Activated CD4-positive, alpha-beta T cell treated with anti-CD3 and anti-CD28 coated beads, Interleukin-2, Interleukin-6, amounts not matched to agents 100 ng/mL and 50 ng/mL, durations not matched to agents 16 hours and 8 hours (primary cell): ENCODE measurements around the gene TRIM44.
"Not testable (repeated sequence)": the region's sequence is repeated elsewhere in the genome, so short reads cannot be mapped to it uniquely, and the experiment has no call there.

ENCODE experiments used
- DNase-seq: peaks from one replicate; pipeline ENCODE4 v3.0.0-alpha.2; 2020

TRIM44 gene

GRCh38 chr11:35721651-35722282 lies 59.2 kb downstream of the TRIM44 start:
- DNase-seq = no peak

GRCh38 chr11:35722641-35723040 lies 60.1 kb downstream of the TRIM44 start:
- no peak for DNase-seq

- no peak for DNase-seq
Measured at GRCh38 chr11:35723493-35723892, 60.9 kb downstream of the TRIM44 start.

GRCh38 chr11:35723913-35724312 lies 61.3 kb downstream of the TRIM44 start:
- no peak for DNase-seq

- DNase-seq = no peak
Measured at GRCh38 chr11:35725885-35726284, 63.3 kb downstream of the TRIM44 start.

GRCh38 chr11:35727140-35727539 lies 64.6 kb downstream of the TRIM44 start:
- DNase-seq = no peak

GRCh38 chr11:35730254-35730653 lies 67.7 kb downstream of the TRIM44 start:
- DNase-seq = no peak

- no peak for DNase-seq
Measured at GRCh38 chr11:35734669-35735410, 72.3 kb downstream of the TRIM44 start.

GRCh38 chr11:35735411-35735810 lies 72.8 kb downstream of the TRIM44 start:
- no peak for DNase-seq

- no peak for DNase-seq
Measured at GRCh38 chr11:35735903-35736302, 73.3 kb downstream of the TRIM44 start.

GRCh38 chr11:35736952-35737351 lies 74.4 kb downstream of the TRIM44 start:
- no peak for DNase-seq

- peak; percentile 4 for DNase-seq
Measured at GRCh38 chr11:35740061-35740799, 77.7 kb downstream of the TRIM44 start.

- no peak for DNase-seq
Measured at GRCh38 chr11:35742707-35743454, 80.3 kb downstream of the TRIM44 start.

- DNase-seq = no peak
Measured at GRCh38 chr11:35746356-35747153, 84.0 kb downstream of the TRIM44 start.

- DNase-seq = no peak
Measured at GRCh38 chr11:35747668-35748067, 85.1 kb downstream of the TRIM44 start.

- no peak for DNase-seq
Measured at GRCh38 chr11:35748644-35749043, 86.1 kb downstream of the TRIM44 start.

GRCh38 chr11:35750315-35750714 lies 87.7 kb downstream of the TRIM44 start:
- DNase-seq = no peak

GRCh38 chr11:35750981-35751663 lies 88.5 kb downstream of the TRIM44 start:
- DNase-seq = no peak

GRCh38 chr11:35751664-35752061 lies 89.1 kb downstream of the TRIM44 start:
- no peak for DNase-seq

- no peak for DNase-seq
Measured at GRCh38 chr11:35752115-35752514, 89.5 kb downstream of the TRIM44 start.

- not testable (repeated sequence) for DNase-seq
Measured at GRCh38 chr11:35753573-35753972, 91.0 kb downstream of the TRIM44 start.

- not testable (repeated sequence) for DNase-seq
Measured at GRCh38 chr11:35759951-35760350, 97.4 kb downstream of the TRIM44 start.
